ENCODE data around the gene NUP93. TPM values are rescaled to one million over a fixed set of nuclear protein-coding genes. Genes with fewer than 3 reads are reported as not detected.
A peak's percentile ranks its signal among the peaks of the same experiment; 100 is the strongest.

The NUP93 gene
- total RNA-seq, 1 donor from 2014 or later = 50.0 TPM

GRCh38 chr16:56690420-56691122 is 39.4 kb upstream of the NUP93 start:
- no peak overlapping the region for H3K4me3 Mint-ChIP-seq (ENCODE audit: unreplicated experiment)
- DNase-seq (ENCODE audit: low spot score) = no peak
- H3K9me3 Mint-ChIP-seq (ENCODE audit: low read depth) = peaks cover 19% of the 10 kb centered on the region
- H3K4me1 Mint-ChIP-seq (ENCODE audit: low read depth) = peaks cover 27% of the 10 kb centered on the region
- peaks cover 8% of the 10 kb centered on the region for H3K36me3 Mint-ChIP-seq (ENCODE audit: low read depth)
- TF ChIP-seq CTCF (IDR thresholded peaks at IDR 0.05) = no peak
- H3K27me3 Mint-ChIP-seq (ENCODE audit: low read depth) = no peaks in the 10 kb centered on the region
- no peak overlapping the region for H3K27ac Mint-ChIP-seq (ENCODE audit: unreplicated experiment)

- Mint-ChIP-seq H3K9me3 (ENCODE audit: low read depth) (peaks cover 11% of the 10 kb centered on the region), H3K4me1 (ENCODE audit: low read depth) (peaks cover 27% of the 10 kb centered on the region), H3K27me3 (ENCODE audit: low read depth) (no peaks in the 10 kb centered on the region), H3K27ac (ENCODE audit: unreplicated experiment) (peak overlapping the region; percentile 75), H3K4me3 (ENCODE audit: unreplicated experiment) (no peak overlapping the region), H3K36me3 (ENCODE audit: low read depth) (peaks cover 4% of the 10 kb centered on the region)
- no peak for DNase-seq (ENCODE audit: low spot score)
- no peak for TF ChIP-seq CTCF (IDR thresholded peaks at IDR 0.05)
These were observed 38.0 kb upstream of the NUP93 start for GRCh38 chr16:56691885-56692284.

- TF ChIP-seq CTCF (IDR thresholded peaks at IDR 0.05) = no peak
- Mint-ChIP-seq H3K27me3 (ENCODE audit: low read depth) (no peaks in the 10 kb centered on the region), H3K27ac (ENCODE audit: unreplicated experiment) (no peak overlapping the region), H3K4me3 (ENCODE audit: unreplicated experiment) (no peak overlapping the region), H3K9me3 (ENCODE audit: low read depth) (peaks cover 4% of the 10 kb centered on the region), H3K36me3 (ENCODE audit: low read depth) (no peaks in the 10 kb centered on the region), H3K4me1 (ENCODE audit: low read depth) (peaks cover 13% of the 10 kb centered on the region)
- DNase-seq (ENCODE audit: low spot score) = no peak
These were observed 34.7 kb upstream of the NUP93 start for GRCh38 chr16:56695246-56695645.

- no peaks in the 10 kb centered on the region for H3K36me3 Mint-ChIP-seq (ENCODE audit: low read depth)
- H3K27me3 Mint-ChIP-seq (ENCODE audit: low read depth) = no peaks in the 10 kb centered on the region
- TF ChIP-seq CTCF (IDR thresholded peaks at IDR 0.05) = no peak
- H3K4me3 Mint-ChIP-seq (ENCODE audit: unreplicated experiment) = no peak overlapping the region
- H3K9me3 Mint-ChIP-seq (ENCODE audit: low read depth) = no peaks in the 10 kb centered on the region
- DNase-seq (ENCODE audit: low spot score) = no peak
- H3K4me1 Mint-ChIP-seq (ENCODE audit: low read depth) = peaks cover 10% of the 10 kb centered on the region
- no peak overlapping the region for H3K27ac Mint-ChIP-seq (ENCODE audit: unreplicated experiment)
These were observed 32.3 kb upstream of the NUP93 start for GRCh38 chr16:56697456-56698155.

GRCh38 chr16:56700195-56700594 is 29.7 kb upstream of the NUP93 start:
- TF ChIP-seq CTCF (IDR thresholded peaks at IDR 0.05) = no peak
- Mint-ChIP-seq H3K4me3 (ENCODE audit: unreplicated experiment) (no peak overlapping the region), H3K36me3 (ENCODE audit: low read depth) (no peaks in the 10 kb centered on the region), H3K27me3 (ENCODE audit: low read depth) (no peaks in the 10 kb centered on the region), H3K4me1 (ENCODE audit: low read depth) (peaks cover 10% of the 10 kb centered on the region), H3K9me3 (ENCODE audit: low read depth) (no peaks in the 10 kb centered on the region), H3K27ac (ENCODE audit: unreplicated experiment) (peak overlapping the region; percentile 29)
- no peak for DNase-seq (ENCODE audit: low spot score)
